Fibroblast of lung (primary cell): ENCODE results near the gene PGP. TPM values are rescaled to one million over a fixed set of nuclear protein-coding genes. Genes with fewer than 3 reads are reported as not detected.
A peak's percentile ranks its signal among the peaks of the same experiment; 100 is the strongest.
"Not testable (repeated sequence)": the region's sequence is repeated elsewhere in the genome, so short reads cannot be mapped to it uniquely, and the experiment has no call there.

Source experiments
- DNase-seq, 2 donors: peaks; one replicate each; pipeline versions ENCODE4 v3.0.0 to v3.0.0-alpha.2; 2010; ENCODE audit warnings: low read depth in 2 of 2
- H2AFZ ChIP-seq: 2 replicates; pipeline ENCODE4 v1.5.1; 2012; ENCODE audit warnings: low read length, control low read depth, inconsistent platforms
- H3K27ac ChIP-seq: 2 replicates; pipeline ENCODE4 v1.5.1; 2011; ENCODE audit warnings: low read length, control low read depth; ENCODE audit not compliant: insufficient read depth
- H3K27me3 ChIP-seq: 2 replicates; pipeline ENCODE4 v1.5.1; 2011; ENCODE audit warnings: mild to moderate bottlenecking, low read length; ENCODE audit not compliant: control insufficient read depth, insufficient read depth
- H3K36me3 ChIP-seq: 2 replicates; pipeline ENCODE4 v1.5.1; 2011; ENCODE audit warnings: low read length; ENCODE audit not compliant: control insufficient read depth, insufficient read depth
- H3K4me1 ChIP-seq: 2 replicates; pipeline ENCODE4 v1.5.1; 2011; ENCODE audit warnings: low read length; ENCODE audit not compliant: control insufficient read depth, insufficient read depth; ENCODE audit errors: extremely low read depth
- H3K4me2 ChIP-seq: 2 replicates; pipeline ENCODE4 v1.5.1; 2011; ENCODE audit warnings: low read length, control low read depth; ENCODE audit not compliant: insufficient read depth; ENCODE audit errors: extremely low read depth
- H3K4me3 ChIP-seq, 4 experiments: fragments of 200-600 bp in 1 of 4; sonication (generic) in 1 of 4; replicated peaks in 1 of 4; 2 replicates each; pipeline ENCODE4 v1.5.1; 2011 to 2016; ENCODE audit warnings: low read length in 4 of 4, low read depth in 3 of 4, mild to moderate bottlenecking in 3 of 4, control low read depth in 2 of 4, inconsistent platforms in 1 of 4, mixed read lengths in 1 of 4; ENCODE audit not compliant: insufficient read depth in 1 of 4; ENCODE audit errors: control extremely low read depth in 1 of 4
- H3K79me2 ChIP-seq: 2 replicates; pipeline ENCODE4 v1.5.1; 2012; ENCODE audit warnings: mild to moderate bottlenecking, low read length, inconsistent platforms; ENCODE audit not compliant: control insufficient read depth, insufficient read depth
- H3K9ac ChIP-seq: 2 replicates; pipeline ENCODE4 v1.5.1; 2011; ENCODE audit warnings: mild to moderate bottlenecking, low read length, control low read depth; ENCODE audit not compliant: insufficient read depth
- H3K9me3 ChIP-seq: 2 replicates; pipeline ENCODE4 v1.5.1; 2012; ENCODE audit warnings: low read depth, low read length; ENCODE audit not compliant: control insufficient read depth, insufficient read depth
- H4K20me1 ChIP-seq: 2 replicates; pipeline ENCODE4 v1.5.1; 2011; ENCODE audit warnings: low read length; ENCODE audit not compliant: control insufficient read depth, insufficient read depth; ENCODE audit errors: extremely low read depth
- EZH2 ChIP-seq: IDR thresholded peaks from 2 replicates; pipeline ENCODE4 v1.5.1; 2012; ENCODE audit warnings: low read length, control low read depth, mild to moderate bottlenecking; ENCODE audit errors: missing control alignments
- polyA plus RNA-seq, 2 donors: library from polyadenylated mRNA; depleted of rRNA in 1 of 2; stranded (reverse) in 1 of 2; unstranded in 1 of 2; fragments of >200 nt; gene quantifications; 2 replicates each; pipeline ENCODE4 v1.2.1, GENCODE V29; 2011 to 2012; ENCODE audit warnings: missing spikeins in 1 of 2
- total RNA-seq: library from RNA; depleted of rRNA; stranded (reverse); fragments of >200 nt; gene quantifications from 2 replicates; pipeline ENCODE4 v1.2.1, GENCODE V29; 2014
- TF ChIP-seq, protein P1 (sequence below), 2 donors: IDR thresholded peaks in 1 of 2; conservative IDR thresholded peaks in 1 of 2; 1 replicate in 1 of 2; 2 replicates in 1 of 2; pipeline ENCODE4 v1.5.1; 2011 to 2012; ENCODE audit warnings: low read length in 2 of 2, control low read depth in 1 of 2, inconsistent platforms in 1 of 2, low read depth in 1 of 2, mild to moderate bottlenecking in 1 of 2

The PGP gene
- total and polyA plus RNA-seq, 2 donors (not counting 1 experiment from before 2014, with no cell fraction given), result 4.2 to 9.6 TPM

DNA sequence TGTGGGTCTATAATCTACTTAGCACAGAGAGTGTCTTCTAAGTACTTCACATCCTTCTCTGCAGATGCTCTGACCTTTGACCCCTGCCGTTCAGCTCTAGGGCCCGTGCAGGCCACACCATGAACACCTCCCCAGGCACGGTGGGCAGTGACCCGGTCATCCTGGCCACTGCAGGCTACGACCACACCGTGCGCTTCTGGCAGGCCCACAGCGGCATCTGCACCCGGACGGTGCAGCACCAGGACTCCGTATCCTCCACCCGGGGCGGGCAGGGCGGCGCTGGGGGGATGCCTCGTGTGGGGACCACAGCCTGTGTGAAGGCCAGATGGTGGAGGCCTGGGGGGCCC is 8.7 kb downstream of the PGP start:
- peaks cover 7% of the 10 kb centered on the region for H3K79me2 ChIP-seq
- H3K4me2 ChIP-seq, result peak overlapping the region; percentile 92
- H3K27me3 ChIP-seq, result no peaks in the 10 kb centered on the region
- peak overlapping the region; percentile 43 for H2AFZ ChIP-seq
- TF ChIP-seq, protein P1, sequence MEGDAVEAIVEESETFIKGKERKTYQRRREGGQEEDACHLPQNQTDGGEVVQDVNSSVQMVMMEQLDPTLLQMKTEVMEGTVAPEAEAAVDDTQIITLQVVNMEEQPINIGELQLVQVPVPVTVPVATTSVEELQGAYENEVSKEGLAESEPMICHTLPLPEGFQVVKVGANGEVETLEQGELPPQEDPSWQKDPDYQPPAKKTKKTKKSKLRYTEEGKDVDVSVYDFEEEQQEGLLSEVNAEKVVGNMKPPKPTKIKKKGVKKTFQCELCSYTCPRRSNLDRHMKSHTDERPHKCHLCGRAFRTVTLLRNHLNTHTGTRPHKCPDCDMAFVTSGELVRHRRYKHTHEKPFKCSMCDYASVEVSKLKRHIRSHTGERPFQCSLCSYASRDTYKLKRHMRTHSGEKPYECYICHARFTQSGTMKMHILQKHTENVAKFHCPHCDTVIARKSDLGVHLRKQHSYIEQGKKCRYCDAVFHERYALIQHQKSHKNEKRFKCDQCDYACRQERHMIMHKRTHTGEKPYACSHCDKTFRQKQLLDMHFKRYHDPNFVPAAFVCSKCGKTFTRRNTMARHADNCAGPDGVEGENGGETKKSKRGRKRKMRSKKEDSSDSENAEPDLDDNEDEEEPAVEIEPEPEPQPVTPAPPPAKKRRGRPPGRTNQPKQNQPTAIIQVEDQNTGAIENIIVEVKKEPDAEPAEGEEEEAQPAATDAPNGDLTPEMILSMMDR (conservative IDR thresholded peaks at IDR 0.05 in 1 of 2, IDR thresholded peaks at IDR 0.05 in 1 of 2; ENCODE audit: low read depth in 1 of 2, low read length in 2 of 2), result no peak
- no peak for TF ChIP-seq EZH2
- peak overlapping the region; percentile 62 to 83 (median 75) for H3K4me3 ChIP-seq
- H3K9ac ChIP-seq, result peak overlapping the region; percentile 94
- H3K27ac ChIP-seq, result peak overlapping the region; percentile 84
- no peaks in the 10 kb centered on the region for H3K9me3 ChIP-seq
- no peaks in the 10 kb centered on the region for H4K20me1 ChIP-seq
- DNase-seq, result no peak
- peaks cover 25% of the 10 kb centered on the region for H3K36me3 ChIP-seq
- peaks cover 2% of the 10 kb centered on the region for H3K4me1 ChIP-seq

DNA sequence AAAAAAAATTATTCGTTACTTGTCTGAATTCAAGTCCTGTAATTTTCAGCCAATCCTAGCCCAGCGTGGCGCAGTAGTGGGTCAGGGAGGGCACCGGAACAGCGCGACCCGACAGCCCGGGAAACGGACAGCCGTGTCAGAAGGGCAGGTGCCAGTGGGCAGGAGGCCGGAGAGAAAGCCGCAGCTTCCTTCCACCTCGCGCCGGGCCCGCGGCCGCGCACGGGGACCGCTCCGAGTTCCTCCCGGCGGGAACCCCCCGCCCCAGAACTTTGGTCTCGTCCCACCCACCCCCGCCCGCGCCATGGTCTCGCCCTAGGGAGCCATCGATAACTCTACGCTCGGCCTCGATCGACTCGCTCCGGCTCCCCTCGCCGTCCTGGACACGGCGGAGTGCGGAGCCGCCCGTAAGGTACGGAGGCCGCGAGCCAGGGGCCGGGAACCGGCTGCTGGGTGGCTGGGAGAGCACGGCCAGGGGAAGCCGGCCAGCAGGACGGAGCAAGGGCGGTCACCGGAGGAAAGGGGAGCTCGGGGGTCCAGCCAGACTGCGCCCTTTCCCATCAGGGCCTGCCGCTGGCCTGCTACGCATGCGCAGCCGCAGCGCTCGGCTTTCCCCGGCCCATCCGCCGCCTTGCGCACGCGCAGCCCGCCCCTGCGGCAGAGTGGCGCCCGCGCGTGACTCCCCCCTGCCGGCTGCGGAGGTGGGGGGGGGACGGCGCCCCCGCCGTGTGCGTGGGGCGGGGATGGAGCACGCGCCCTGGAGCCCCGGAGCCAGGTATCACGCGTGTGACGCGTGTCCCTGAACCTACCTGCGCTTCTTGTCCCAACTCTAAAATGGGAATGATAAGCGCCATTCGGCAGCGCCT is 9.3 kb downstream of the PGP start, which contains the start of gene MLST8:
TSS of gene MLST8 (plus strand) at position 351 of the 863 bp plus-strand sequence. CDS start 632 bp downstream, outside the sequence.
- Histone ChIP-seq H3K79me2 (peaks cover 7% of the 10 kb centered on the region), H3K4me2 (peak within 1 kb of the TSS; percentile 92), H3K4me1 (peaks cover 2% of the 10 kb centered on the region), H4K20me1 (no peaks in the 10 kb centered on the region), H3K27me3 (peaks cover under 1% of the 10 kb centered on the region), H3K36me3 (peaks cover 25% of the 10 kb centered on the region), H3K27ac (peak within 1 kb of the TSS; percentile 84), H2AFZ (peak within 1 kb of the TSS; percentile 80), H3K9ac (peak within 1 kb of the TSS; percentile 94), H3K9me3 (no peaks in the 10 kb centered on the region), H3K4me3 (peak within 1 kb of the TSS; percentile 62 to 83 (median 75))
- DNase-seq, result peak; percentile 79 to 88
- TF ChIP-seq, protein P1 (conservative IDR thresholded peaks at IDR 0.05 in 1 of 2, IDR thresholded peaks at IDR 0.05 in 1 of 2; ENCODE audit: low read depth in 1 of 2, low read length in 2 of 2), result no peak
- no peak for TF ChIP-seq EZH2

DNA sequence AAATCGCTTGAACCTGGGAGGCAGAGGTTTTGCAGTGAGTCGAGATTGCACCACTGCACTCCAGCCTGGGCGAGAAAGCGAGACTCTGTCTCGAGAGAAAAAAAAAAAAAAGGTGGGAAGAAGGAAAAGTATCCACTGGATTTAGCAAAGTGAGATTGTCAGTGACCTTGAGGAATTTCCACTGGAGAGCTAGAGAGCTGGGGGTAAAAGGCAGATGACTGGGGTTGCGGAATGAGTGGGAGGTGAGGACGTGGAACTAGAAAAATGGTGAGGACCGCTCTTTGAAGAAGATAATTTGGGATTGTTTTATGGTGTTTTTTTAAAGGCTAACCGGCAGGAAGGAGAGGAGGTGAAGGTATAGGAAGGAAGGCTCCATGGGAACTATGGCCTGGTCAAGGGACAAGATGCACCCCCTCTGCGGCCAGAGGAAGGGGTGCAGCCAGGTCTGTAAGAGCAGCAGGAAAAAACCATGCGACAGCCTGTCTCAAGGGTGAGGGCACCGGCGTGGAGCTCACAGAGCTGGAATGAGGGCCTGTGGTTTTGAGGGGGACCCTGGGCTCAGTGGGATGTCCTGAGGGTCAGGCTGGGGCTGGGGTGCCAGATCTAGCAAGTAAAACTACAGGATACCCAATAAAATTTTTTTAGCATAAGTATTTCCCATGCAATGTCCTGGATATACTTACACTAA is 10.1 kb downstream of the PGP start:
- Histone ChIP-seq H3K9ac (peak overlapping the region; percentile 94), H3K4me1 (peaks cover 2% of the 10 kb centered on the region), H3K9me3 (no peaks in the 10 kb centered on the region), H4K20me1 (no peaks in the 10 kb centered on the region), H3K79me2 (peaks cover 7% of the 10 kb centered on the region), H3K4me2 (peak overlapping the region; percentile 77), H3K27ac (peak overlapping the region; percentile 84), H3K36me3 (peaks cover 20% of the 10 kb centered on the region), H2AFZ (peak overlapping the region; percentile 53), H3K4me3 (peak overlapping the region; percentile 62 to 78 (median 69)), H3K27me3 (peaks cover 7% of the 10 kb centered on the region)
- no peak for DNase-seq
- no peak for TF ChIP-seq EZH2

DNA sequence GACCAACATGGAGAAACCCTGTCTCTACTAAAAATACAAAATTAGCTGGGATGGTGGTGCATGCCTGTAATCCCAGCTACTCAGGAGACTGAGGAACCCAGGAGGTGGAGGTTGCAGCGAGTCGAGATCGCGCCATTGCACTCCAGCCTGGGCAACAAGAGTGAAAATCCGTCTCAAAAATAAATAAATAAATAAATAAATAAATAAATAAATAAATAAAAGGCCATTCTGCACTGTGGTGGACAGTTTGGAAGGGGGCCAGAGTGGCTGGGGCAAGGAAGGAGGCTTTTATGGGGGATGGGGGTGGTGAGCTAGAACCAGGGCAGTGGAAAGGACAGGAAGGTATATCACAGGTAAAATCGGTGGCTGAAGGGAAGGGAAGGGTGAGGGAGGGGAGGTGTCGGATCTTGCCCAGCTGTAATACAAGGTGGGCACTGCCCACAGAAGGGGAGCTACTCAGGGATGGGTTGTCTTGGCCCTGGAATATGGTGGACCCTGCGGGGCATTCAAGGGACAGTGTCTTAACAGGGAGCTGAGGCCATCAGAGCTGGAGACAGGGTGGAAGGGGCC is 11.4 kb downstream of the PGP start:
- H3K4me2 ChIP-seq, H3K4me1 ChIP-seq, H3K9ac ChIP-seq, H3K79me2 ChIP-seq, DNase-seq, H3K4me3 ChIP-seq, H4K20me1 ChIP-seq, H3K9me3 ChIP-seq, H3K27ac ChIP-seq, H2AFZ ChIP-seq: not testable (repeated sequence)
- peaks cover 18% of the 10 kb centered on the region for H3K27me3 ChIP-seq
- H3K36me3 ChIP-seq, result peaks cover 12% of the 10 kb centered on the region
